HG03354 (cell line): ENCODE data around the gene AUP1.
"Not testable (repeated sequence)": the region's sequence is repeated elsewhere in the genome, so short reads cannot be mapped to it uniquely, and the experiment has no call there.

Experiments used
- ATAC-seq: cut with Tn5 transposase; IDR thresholded peaks from one replicate; pipeline ENCODE4 v1.9.1; 2021; ENCODE audit warnings: mild to moderate bottlenecking; ENCODE audit not compliant: unreplicated experiment, poor library complexity, severe bottlenecking

The AUP1 gene

GRCh38 chr2:74501335-74502071 is 28.0 kb downstream of the AUP1 start:
- ATAC-seq, result no peak

GRCh38 chr2:74500578-74500946 is 28.9 kb downstream of the AUP1 start:
- no peak for ATAC-seq

- ATAC-seq, result no peak
Measured at GRCh38 chr2:74499940-74500577, 29.4 kb downstream of the AUP1 start.

GRCh38 chr2:74499267-74499939 is 30.1 kb downstream of the AUP1 start, which contains the start of gene LBX2:
Gene LBX2, minus strand, starts transcription at chr2:74499603. Its CDS starts 66 bp downstream, at chr2:74499537.
- no peak for ATAC-seq

- no peak for ATAC-seq
Measured at GRCh38 chr2:74498500-74499266, 30.8 kb downstream of the AUP1 start.

- ATAC-seq, result no peak
Measured at GRCh38 chr2:74497777-74498499, 31.6 kb downstream of the AUP1 start.

GRCh38 chr2:74496997-74497776 is 32.3 kb downstream of the AUP1 start:
- no peak for ATAC-seq

GRCh38 chr2:74495440-74495839 is 34.1 kb downstream of the AUP1 start:
- no peak for ATAC-seq

- ATAC-seq, result no peak
Measured at GRCh38 chr2:74493546-74493945, 36.0 kb downstream of the AUP1 start.

- no peak for ATAC-seq
Measured at GRCh38 chr2:74491648-74492544, 37.6 kb downstream of the AUP1 start.

GRCh38 chr2:74489906-74490305 is 39.6 kb downstream of the AUP1 start:
- ATAC-seq, result no peak

- ATAC-seq, result no peak
Measured at GRCh38 chr2:74488643-74489481, 40.6 kb downstream of the AUP1 start.

- no peak for ATAC-seq
Measured at GRCh38 chr2:74486141-74486540, 43.4 kb downstream of the AUP1 start.

- ATAC-seq, result not testable (repeated sequence)
Measured at GRCh38 chr2:74483675-74484164, 45.8 kb downstream of the AUP1 start.

- peak; percentile 94 for ATAC-seq
Measured at GRCh38 chr2:74482801-74483674, 46.5 kb downstream of the AUP1 start, which contains the start of the genes CCDC142 and TTC31. Gene CCDC142, minus strand, starts transcription at chr2:74482998. Its CDS starts 161 bp downstream, at chr2:74482837. Gene TTC31, plus strand, starts transcription at chr2:74483081. Its CDS starts 15 bp downstream, at chr2:74483096.
